NCI-H1694 (cell line): Measurements from ENCODE around the gene EXOC3.

ENCODE experiments used
- DNase-seq: peaks from one replicate; lab custom pipeline; 2025; lab: John Stamatoyannopoulos, UW

EXOC3 gene

DNA sequence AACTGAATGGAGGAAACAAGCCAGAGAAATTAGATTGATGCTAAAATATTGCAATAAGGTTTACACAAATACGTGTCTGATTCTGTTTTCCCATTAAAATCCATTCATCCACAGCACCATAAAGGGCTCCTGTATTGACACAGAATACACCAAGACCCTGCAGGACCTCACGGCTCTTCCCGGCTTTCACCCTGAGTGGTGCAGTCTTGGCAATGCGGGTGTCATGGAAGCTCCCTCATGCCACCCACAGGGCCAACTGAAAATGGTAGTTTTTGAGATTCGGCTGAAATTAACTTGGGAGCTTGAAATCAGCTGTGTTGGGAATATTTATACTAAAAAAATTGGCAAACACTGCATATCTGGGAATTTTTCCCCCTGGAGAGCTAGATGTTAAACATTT lies 17.3 kb upstream of the EXOC3 start:
- DNase-seq, result peak; percentile 51

DNA sequence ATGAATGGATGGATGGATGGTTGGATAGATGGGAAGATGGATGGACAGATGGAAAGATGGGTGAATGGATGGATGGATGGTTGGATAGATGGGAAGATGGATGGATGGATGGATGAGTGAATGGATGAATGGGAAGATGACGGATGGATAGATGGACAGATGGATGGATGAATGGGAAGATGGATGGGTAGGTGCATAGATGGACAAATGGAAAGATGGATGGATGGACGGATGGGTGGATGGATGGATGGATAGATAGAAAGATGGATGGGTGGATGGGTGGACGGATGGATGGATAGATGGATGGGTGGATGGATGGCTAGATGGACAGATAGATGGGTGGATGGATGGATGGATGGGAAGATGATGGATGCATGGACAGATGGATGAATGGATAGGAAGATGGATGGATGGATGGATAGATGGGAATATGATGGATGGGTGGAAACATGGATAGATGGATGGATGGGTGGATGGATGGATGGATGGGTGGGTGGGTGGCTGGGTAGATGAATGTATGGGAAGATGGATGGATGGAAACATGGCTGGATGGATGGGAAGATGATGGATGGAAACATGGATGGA lies 16.5 kb upstream of the EXOC3 start:
- DNase-seq, result no peak

DNA sequence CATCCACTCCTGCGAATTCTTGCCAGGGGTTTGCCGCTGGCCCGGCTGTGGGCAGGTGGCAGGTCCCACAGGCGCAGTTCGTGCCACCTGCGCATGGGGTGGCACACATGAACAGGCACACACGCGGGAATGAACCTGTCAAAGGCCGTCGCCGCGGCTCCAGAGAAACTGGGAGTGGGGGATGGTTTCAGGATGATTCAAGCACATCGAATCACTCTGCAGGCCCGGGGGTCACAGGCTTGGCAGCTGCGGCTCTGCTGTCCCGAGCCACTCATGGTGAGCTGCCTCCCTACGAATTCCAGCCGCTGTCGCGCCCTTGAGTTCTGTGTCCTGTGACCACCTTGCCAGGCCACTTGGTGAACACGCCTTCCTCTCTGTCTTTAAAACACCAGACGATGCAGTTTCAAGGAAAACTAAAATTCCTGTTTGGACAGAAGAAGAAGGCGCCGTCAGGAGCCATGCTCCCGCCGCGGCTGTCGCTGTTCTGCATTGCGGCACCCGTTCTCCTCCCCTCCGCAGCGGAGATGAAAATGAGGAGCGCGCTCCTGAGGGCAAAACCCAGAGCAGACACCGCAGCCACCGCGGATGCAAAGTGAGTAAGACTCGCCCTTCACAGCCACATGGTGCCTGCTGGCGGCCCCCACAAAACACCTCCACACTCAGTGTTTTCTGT lies 15.4 kb upstream of the EXOC3 start:
- no peak for DNase-seq

DNA sequence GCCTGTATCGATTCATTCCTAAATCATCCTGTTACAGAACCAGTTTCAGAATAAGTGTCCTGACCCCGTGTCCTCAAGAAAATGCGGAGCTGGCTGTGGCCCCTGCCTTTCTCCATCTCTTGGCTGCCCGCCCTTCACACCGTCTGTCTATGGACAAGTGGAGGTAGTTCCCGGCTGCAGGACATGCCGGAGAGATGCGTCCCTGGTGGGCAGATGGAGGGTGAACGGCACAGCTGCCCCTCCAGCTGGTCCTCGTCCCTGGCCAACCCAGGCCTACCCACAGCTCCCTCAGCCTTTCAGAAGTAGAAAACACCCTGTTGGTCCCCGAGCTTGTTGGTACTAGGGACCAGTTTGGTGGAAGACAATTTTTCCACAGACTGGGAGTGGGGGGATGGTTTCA lies 14.8 kb upstream of the EXOC3 start:
- peak; percentile 22 for DNase-seq

DNA sequence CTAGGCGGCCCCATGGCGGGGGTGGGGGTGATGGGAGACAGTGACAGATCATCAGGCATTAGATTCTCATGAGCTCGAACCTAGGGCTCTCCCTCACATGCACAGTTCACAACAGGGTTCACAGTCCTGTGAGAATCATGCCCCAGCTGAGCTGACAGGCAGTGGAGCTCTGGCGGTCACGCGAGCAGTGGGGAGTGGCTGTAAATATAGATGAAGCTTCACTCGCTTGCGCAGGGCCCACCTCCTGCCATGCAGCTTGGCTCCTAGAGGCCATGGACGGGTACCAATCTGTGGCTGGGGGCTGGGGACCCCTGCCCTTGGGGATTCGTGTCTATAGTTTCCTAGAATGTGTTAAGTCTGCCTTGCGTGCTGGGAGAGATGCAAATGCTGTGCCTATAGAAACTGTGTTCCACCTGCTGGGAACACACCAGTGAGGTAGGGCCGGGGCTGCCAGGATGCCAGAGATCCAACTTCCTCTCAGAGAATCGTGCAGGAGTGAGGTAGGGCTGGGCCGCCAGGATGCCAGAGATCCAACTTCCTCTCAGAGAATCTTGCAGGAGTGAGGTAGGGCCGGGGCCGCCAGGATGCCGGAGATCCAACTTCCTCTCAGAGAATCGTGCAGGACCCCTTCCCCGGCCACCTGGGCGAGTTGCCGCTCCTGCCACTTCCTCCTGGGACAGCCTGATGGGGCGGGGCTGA lies 14.1 kb upstream of the EXOC3 start:
- DNase-seq, result no peak

DNA sequence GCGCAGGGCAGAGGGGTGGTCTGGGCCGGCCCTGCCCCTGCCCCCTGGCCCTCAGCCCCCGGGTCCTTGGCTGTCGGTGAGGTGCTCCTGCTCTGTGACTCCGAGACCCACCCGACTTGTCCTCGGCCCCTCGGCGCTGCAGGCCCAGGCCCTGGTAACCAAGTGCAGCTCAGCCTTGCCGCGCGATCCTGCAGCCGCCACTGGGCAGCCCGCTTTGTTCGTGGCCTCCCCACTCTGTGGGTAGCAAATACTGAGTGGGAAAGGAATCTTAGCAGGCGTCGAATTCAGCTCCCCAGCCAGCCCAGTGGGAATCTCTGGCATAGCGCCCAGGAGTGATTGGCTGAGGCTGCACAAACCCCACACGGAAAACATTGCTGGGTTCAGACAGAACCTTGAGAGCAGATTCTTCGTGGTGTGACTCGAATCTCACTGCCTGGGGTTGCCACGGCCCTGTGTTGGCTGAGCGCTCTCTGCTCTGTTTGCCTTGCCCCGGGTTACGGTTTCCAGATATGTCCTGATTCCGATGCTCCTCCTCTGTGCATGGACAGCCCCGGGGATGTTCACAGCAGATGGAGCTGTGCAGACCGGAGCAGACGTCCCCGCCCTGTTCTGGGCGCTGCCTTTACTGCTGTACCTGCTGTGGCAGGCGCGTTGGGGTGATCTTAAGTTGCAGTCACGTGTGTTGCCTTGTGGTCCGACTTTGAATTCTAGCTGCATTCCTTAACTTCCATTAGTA lies 13.4 kb upstream of the EXOC3 start:
- peak; percentile 24 for DNase-seq

DNA sequence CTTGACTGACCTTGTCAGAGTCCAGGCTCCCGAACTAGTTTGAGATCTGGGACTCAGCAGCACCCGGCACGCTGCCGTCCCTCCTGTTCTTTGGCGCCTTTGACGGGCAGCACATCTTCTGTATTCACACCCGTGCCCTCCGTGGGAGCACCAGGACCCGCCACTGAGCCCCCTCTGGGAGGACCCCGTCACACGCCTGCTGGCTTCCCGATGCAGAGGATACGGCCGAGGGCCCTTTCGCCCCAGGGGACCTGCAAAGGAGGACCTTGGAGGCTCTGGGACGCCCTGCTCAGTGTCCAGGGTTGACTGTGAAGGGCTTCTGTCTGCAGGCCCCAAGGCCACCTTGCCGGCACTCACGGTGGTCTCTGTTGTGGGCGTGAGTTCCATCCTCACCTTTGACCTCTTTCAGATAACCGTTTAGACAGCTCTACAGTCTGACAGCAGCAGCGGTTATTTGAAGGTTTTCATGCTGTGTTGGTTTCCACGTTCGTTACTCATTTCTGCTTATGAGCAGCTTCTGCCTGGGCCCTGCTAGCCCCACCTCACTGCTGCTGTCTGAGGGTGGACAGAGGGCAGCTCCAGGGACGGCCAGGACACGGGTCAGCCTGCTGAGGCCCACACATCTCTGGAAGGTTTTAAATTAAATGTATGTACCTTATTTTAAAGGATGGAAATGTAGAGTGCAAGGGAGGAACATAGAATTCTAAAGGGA lies 12.6 kb upstream of the EXOC3 start:
- DNase-seq, result no peak

DNA sequence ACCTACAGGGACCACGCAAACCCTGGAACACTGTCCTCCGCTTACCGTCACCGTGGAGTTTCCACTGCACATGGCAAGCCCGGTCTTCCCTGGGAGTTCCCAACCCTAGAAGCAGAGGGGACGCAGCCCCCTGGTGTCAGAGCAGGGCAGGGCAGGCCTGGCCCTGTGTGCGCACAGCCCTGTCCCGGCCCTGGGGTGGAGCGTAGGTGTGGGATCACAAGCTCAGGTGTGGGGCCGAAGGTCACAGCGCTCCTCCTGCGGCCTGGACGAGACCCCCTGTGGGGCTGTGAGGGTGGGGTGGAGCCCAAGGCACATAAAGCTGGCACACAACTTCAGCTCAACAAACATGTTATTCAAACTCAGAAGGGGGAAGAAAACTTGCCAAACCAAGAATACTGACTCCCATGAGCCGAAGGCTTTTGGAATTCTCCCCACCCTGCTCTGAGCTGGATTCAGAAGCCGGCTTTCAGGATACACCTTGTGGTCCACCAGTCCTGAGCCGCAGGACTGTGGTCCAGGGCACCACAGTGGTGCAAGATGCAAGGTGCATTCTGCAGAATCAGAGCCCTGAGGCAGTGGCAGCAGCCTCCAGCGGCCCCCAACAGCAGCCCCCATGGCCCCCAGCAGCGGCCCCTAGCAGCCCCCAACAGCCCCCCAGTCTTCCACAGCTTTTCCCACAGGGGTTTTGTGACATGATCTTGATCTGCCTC lies 11.8 kb upstream of the EXOC3 start:
- peak; percentile 66 for DNase-seq

DNA sequence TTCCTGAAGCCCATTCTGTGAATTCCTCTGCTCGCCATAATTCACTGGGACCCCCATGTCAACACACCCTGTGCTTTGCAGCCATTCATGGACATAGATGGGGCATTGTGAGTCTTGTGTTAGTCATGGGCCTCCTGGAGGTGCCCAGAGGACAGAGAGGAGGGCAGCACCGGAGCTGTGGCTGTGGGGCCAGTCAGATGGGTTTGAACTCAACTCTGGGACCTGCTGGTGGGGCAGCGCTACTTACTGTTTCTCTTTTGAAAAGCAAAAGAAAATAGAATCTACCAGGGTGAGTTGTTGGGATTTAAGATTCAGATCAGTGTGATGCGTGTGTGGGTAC lies 11.3 kb upstream of the EXOC3 start:
- no peak for DNase-seq

DNA sequence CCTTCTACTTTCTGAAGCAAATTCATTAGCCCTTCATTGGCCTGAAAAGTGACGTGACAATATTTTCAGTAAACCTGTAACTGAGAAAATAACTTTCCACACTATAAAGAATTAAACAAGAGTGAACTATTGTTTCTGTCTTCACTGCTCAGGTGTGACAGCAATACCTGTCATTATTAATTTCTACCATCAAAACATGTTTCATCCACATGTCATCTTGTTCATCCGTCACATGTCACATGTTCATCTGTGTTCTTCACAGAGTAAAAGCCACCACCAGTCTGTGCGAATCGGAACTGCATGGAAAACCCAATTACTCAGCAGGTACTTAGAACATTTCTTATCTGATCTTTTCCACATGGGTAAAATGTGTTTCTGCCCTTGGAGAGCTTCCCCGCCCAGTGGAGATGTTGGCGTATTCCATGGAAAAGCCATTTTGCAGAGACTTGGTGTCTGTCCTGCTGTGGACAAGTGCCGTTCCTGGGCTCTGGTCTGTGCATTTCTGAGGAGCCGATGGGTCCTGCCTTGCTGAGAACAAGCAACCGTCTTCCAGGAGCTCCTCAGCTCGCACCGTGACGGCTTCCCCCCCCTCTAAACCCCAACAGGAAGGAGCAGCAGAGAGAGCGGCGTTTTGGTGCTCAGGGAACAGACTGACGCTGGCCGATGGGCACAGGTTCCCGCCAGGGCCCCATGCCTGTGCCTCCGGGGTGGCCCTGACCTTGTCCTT lies 10.6 kb upstream of the EXOC3 start:
- DNase-seq, result no peak

DNA sequence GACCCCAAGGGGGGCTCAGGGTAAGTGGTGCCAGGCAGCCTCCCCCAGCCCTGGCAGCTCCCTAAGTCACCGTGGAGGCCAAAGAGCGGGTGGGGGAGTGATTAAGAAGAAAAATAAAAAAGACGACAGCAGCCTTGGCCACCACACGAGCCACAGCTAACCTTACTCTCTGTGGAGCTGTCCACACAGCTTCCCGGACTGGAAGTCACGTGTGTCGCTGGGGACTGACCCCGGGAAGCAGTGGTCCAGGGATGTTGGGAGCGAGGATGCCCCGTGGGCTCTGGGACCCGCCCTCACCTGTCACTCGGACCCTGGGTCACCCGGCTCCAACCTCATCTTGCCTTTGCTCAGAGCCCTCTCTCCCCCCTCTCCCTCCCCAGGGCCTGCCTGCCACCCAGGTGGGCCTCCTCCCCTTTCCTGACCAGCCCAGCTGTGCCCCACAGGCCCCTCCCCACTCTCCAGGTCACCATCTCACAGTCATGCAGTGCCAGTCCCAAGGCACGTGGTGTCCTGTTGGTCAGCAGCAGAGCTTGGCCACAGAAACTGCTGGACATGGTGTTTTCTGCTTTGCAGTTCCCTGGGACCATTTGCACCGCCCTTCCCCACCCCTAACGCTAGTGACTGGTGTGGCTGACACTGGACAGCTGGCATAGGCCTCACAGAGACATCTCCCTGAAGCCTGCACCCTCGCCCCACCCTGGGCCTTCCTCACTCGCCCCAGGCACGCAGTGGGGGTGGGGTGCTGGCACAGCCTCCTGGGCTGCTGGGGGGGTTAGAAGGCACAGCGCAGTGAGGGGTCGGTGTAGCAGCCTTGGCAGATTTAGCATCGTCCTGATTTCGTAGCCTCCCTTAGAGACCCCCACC lies 9.8 kb upstream of the EXOC3 start:
- no peak for DNase-seq

DNA sequence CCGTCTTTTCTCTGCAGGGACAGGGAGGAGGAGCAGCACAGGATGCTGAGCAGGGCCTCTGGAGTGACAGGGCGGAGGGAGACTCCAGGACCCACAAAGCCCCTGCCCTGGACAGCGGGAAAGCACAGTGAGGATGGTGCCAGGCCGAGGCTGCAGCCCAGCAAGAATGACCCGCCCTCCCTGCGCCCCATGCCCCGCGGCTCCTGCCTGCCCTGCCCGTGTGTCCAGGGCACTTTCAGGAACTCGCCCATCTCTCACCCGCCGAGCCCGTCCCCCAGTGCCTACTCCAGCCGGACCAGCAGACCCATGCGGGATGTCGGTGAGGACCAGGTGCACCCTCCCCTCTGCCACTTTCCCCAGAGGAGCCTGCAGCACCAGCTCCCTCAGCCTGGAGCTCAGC lies 9.1 kb upstream of the EXOC3 start:
- no peak for DNase-seq

DNA sequence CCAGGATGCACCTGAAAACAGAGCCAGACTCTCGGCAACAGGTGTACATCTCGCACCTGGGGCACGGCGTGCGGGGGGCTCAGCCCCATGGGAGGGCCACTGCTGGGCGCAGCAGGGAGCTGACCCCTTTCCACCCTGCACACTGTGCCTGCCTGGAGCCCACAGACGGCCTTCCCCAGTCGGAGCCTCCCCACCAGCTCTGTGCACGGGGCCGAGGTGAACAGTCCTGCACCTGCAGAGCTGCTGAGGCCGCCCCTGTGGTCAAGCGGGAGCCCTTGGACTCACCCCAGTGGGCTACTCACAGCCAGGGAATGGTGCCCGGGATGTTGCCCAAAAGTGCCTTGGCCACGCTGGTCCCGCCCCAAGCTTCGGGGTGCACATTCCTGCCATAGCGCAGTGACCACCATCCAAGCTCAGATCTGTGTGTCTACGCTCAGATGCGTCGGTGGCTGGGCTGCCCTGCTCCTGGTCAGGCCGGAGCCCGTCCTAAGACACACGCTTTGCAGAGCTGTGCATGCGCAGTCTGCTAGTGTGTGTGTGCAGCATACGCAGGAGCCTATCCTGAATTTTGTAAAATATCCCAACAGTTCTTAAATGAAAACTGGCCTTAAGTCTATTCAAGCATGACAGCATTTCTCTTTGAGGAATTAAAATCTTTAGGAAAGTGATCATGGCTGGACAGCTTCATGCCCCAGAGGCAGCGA lies 8.4 kb upstream of the EXOC3 start:
- DNase-seq, result no peak

DNA sequence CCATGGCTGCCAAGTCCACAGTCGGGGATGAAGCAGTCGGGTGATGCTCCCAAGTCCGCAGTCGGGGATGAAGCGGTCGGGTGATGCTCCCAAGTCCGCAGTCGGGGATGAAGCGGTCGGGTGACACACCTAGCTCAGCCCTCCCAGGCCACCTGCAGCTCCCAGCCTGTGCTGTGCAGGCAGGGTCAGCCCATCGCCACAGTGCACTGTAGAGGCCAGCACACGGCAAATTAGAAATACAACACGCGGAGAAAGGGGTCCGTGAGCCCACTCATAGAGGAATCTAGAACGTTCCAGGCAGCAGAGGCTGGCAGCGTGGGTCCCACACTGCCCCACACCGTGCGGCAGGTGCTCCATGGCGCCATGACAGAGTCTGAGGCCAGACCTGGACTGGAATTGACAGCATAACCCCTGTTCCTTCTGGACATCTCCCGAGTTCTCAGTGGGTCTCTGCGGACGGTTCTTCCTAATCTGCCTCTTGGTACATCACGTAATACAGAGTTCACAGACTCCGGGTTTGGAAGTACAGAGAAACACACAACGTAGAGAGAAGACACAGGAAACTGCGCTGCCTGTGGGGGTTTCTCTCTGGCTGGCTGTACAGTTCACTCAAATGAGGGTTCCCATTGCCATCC lies 7.7 kb upstream of the EXOC3 start:
- DNase-seq, result no peak

DNA sequence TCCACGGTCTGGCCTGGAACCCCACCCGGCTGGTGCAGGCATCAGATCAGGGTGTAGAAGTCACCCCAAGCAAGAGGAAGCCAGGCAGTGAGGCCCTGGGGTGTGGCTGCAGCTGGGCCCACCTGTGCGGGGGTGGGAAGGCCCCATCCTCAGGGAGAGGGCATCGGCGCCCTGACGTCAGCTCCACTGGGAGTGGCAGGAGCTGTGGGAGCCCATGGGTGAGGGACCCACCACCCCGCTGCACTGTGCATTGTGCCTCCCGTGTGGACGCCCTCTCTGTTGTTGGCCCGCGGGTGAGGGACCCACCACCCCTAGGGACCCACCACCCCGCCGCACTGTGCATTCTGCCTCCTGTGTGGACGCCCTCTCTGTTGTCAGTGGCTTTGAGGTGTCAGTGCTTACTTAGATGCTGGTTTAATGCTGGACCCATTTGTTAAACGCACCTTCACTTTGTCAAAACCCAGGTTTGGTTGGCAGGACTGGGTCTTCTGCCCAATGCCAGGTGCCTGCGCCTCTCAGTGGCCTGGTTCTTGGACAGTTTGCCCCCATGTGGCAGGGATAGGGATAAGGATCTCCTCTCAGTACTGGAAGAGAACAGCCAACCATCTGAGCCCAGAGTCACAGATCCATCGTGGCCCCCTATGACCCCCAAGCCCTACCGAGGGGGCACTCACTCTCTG lies 6.9 kb upstream of the EXOC3 start:
- no peak for DNase-seq

DNA sequence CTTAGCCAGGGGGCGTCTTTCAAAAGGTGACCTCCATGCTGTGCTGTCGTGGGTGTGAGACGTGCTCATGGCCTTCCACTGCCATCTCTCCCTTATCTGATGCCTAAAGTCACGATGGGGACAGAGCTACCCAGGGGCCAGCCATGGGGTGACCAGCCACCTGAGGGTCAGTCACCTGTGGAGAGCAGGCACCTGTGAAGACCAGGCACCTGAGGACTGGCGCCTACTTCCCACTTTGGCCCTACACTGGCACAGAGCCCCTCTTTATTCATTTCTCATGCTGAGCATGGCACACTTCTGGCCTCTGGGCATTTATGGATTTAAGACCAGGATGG lies 6.4 kb upstream of the EXOC3 start:
- no peak for DNase-seq

DNA sequence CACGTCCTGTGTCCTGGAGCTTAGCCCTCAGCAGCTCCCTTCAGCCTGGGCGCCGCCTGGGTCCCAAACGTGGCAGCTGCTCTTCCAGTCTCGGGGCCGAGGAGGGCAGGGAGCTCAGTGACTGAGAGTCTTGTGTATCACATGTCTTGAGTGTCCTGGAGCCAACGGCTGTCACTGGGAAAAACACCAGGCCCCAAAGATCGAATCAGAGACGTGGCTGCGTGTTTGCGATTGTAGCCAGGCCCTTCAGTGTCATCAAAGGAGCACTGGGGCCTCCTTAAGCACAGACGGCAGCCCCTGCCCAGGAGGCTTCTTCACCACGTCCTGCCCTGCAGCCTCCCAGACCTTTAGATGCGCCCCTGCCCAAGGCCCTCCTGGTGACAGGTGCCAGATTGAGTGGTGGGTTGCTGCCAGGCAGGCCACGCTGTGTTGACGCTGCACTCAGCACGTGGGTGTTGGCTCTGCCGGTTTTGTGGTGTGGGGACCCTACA lies 5.7 kb upstream of the EXOC3 start:
- DNase-seq, result no peak

DNA sequence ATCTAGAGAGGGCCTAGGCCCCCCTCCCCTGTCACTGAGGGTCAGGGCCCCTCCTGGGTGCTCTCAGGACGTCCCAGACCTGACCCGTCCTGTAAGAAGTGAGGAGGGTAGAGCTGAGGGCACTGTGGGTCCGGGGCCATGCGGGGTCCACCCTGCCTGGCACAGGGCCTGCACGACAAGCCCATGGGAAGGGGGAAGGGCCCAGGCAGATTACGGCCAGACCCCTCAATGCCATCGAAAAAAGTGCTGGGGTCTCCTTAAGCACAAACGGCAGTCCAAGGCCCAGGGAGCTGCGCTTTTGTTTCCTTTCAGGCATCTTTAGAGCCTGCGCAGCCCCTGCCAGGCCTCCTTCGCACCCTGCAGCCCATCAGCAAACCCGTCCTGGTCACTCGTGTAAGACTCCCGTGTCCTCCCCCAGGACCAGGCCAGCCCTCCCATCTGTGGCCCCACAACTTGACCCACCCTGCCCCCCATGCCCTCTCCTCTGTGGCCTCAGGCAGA lies 4.4 kb upstream of the EXOC3 start:
- DNase-seq, result no peak
